H1 (cell line): ENCODE results near the gene TNC. TPM values are rescaled to one million over a fixed set of nuclear protein-coding genes. Genes with fewer than 3 reads are reported as not detected.

ENCODE experiments used
- CTCF ChIA-PET: fragments of 300-600 bp; sonication (Branson Sonifier 250); formaldehyde crosslinking; loops from one replicate; lab custom pipeline; 2021; ENCODE audit not compliant: partially characterized antibody; lab: Charles Lee
- POLR2A ChIA-PET: fragments of 300-600 bp; sonication (Branson Sonifier 250); formaldehyde crosslinking; loops from one replicate; lab custom pipeline; 2021; ENCODE audit warnings: inconsistent platforms; ENCODE audit not compliant: partially characterized antibody; lab: Charles Lee
- DNase-seq, 2 experiments: peaks; one replicate each; pipeline versions ENCODE4 v3.0.0 to v3.0.0-alpha.2; 2010 to 2022; ENCODE audit warnings: low spot score in 2 of 2, low read depth in 1 of 2, mixed read lengths in 1 of 2
- FAIRE-seq: peaks from 2 replicates; lab custom pipeline; 2011; peaks lifted over from hg19 to GRCh38; lab: Jason Lieb, UNC
- H2AFZ ChIP-seq: 2 replicates; pipeline ENCODE4 v1.8.1; 2012; ENCODE audit warnings: low read length, inconsistent platforms
- H2AK5ac ChIP-seq: 2 replicates; pipeline ENCODE4 v1.6.1; 2013; ENCODE audit warnings: low read depth, low read length
- H2BK120ac ChIP-seq: replicated peaks from 2 replicates; pipeline ENCODE3; 2013; ENCODE audit warnings: low read depth, low read length, inconsistent platforms
- H2BK12ac ChIP-seq: 2 replicates; pipeline ENCODE4 v1.6.1; 2013; ENCODE audit warnings: low read depth, low read length
- H2BK15ac ChIP-seq: 2 replicates; pipeline ENCODE4 v1.6.1; 2013; ENCODE audit warnings: low read length
- H2BK20ac ChIP-seq: 2 replicates; pipeline ENCODE4 v1.6.1; 2013; ENCODE audit warnings: low read length
- H2BK5ac ChIP-seq: 2 replicates; pipeline ENCODE4 v1.6.1; 2013; ENCODE audit warnings: low read depth, low read length
- H3K14ac ChIP-seq: 2 replicates; pipeline ENCODE4 v1.6.1; 2013; ENCODE audit warnings: inconsistent platforms; ENCODE audit not compliant: insufficient read length
- H3K18ac ChIP-seq: 2 replicates; pipeline ENCODE4 v1.6.1; 2013; ENCODE audit warnings: low read length; ENCODE audit errors: extremely low read depth
- H3K23ac ChIP-seq: 2 replicates; pipeline ENCODE4 v1.6.1; 2013; ENCODE audit warnings: inconsistent platforms; ENCODE audit not compliant: insufficient read length
- H3K23me2 ChIP-seq: 2 replicates; pipeline ENCODE4 v1.6.1; 2013; ENCODE audit warnings: low read depth, low read length
- H3K27ac ChIP-seq: 2 replicates; pipeline ENCODE4 v1.6.1; 2011; ENCODE audit warnings: low read depth, low read length, inconsistent platforms
- H3K27me3 ChIP-seq, 4 experiments: replicated peaks in 1 of 4; 1 replicate in 1 of 4; 2 replicates in 3 of 4; pipeline versions ENCODE4 v1.6.1 to v1.8.1; 2011 to 2013; ENCODE audit warnings: low read length in 3 of 4, mild to moderate bottlenecking in 3 of 4, inconsistent platforms in 2 of 4, mixed read lengths in 2 of 4, moderate library complexity in 1 of 4; ENCODE audit not compliant: control insufficient read depth in 3 of 4, insufficient read depth in 3 of 4; ENCODE audit errors: extremely low read depth in 1 of 4
- H3K36me3 ChIP-seq, 4 experiments: 2 replicates each; pipeline versions ENCODE4 v1.6.1 to v1.8.1; 2011 to 2013; ENCODE audit warnings: mild to moderate bottlenecking in 4 of 4, low read length in 3 of 4, moderate library complexity in 2 of 4, control low read depth in 1 of 4, inconsistent platforms in 1 of 4; ENCODE audit not compliant: insufficient read depth in 4 of 4, control insufficient read depth in 2 of 4
- H3K4ac ChIP-seq: replicated peaks from 2 replicates; pipeline ENCODE3; 2013; ENCODE audit warnings: low read length, low read depth, mixed read lengths, inconsistent platforms; ENCODE audit not compliant: insufficient read length
- H3K4me1 ChIP-seq, 4 experiments: replicated peaks in 1 of 4; 1 replicate in 1 of 4; 2 replicates in 3 of 4; pipeline versions ENCODE4 v1.6.1 to v1.8.1; 2011 to 2013; ENCODE audit warnings: low read length in 3 of 4, inconsistent platforms in 2 of 4, mixed read lengths in 1 of 4; ENCODE audit not compliant: insufficient read depth in 4 of 4, control insufficient read depth in 3 of 4
- H3K4me2 ChIP-seq, 2 experiments: 2 replicates each; pipeline versions ENCODE4 v1.6.1 to v1.8.1; 2011 to 2013; ENCODE audit warnings: low read depth in 2 of 2, low read length in 2 of 2, control low read depth in 1 of 2, inconsistent platforms in 1 of 2, mild to moderate bottlenecking in 1 of 2; ENCODE audit not compliant: insufficient read depth in 1 of 2
- H3K4me3 ChIP-seq, 4 experiments: fragments of 200-600, 300-600 bp in 1 of 4; sonication (generic), shearing (Covaris generic), sonication (Bioruptor Twin) in 1 of 4; 2 replicates each; pipeline versions ENCODE4 v1.5.1 to v1.8.1; 2011 to 2016; ENCODE audit warnings: low read length in 4 of 4, low read depth in 3 of 4, control low read depth in 2 of 4, inconsistent platforms in 2 of 4, mild to moderate bottlenecking in 2 of 4, mixed read lengths in 1 of 4, moderate library complexity in 1 of 4; ENCODE audit not compliant: insufficient read depth in 2 of 4; ENCODE audit errors: extremely low read depth in 1 of 4
- H3K56ac ChIP-seq: replicated peaks from 2 replicates; pipeline ENCODE3; 2013; ENCODE audit warnings: low read depth, mild to moderate bottlenecking, mixed read lengths, low read length, inconsistent platforms; ENCODE audit not compliant: insufficient read length
- H3K79me1 ChIP-seq: 2 replicates; pipeline ENCODE4 v1.6.1; 2013; ENCODE audit warnings: low read depth, low read length, control low read depth
- H3K79me2 ChIP-seq, 2 experiments: 2 replicates each; pipeline versions ENCODE4 v1.6.1 to v1.8.1; 2012 to 2013; ENCODE audit warnings: low read length in 2 of 2, mild to moderate bottlenecking in 2 of 2, inconsistent platforms in 1 of 2; ENCODE audit not compliant: insufficient read depth in 2 of 2, control insufficient read depth in 1 of 2
- H3K9ac ChIP-seq, 4 experiments: replicated peaks in 1 of 4; 1 replicate in 1 of 4; 2 replicates in 3 of 4; pipeline versions ENCODE4 v1.6.1 to v1.8.1; 2011 to 2013; ENCODE audit warnings: low read depth in 3 of 4, low read length in 3 of 4, control low read depth in 2 of 4, mild to moderate bottlenecking in 2 of 4, moderate library complexity in 2 of 4, inconsistent platforms in 1 of 4; ENCODE audit errors: extremely low read depth in 1 of 4
- H3K9me3 ChIP-seq, 2 experiments: 2 replicates each; pipeline versions ENCODE4 v1.6.1 to v1.8.1; 2012 to 2013; ENCODE audit warnings: mild to moderate bottlenecking in 2 of 2, moderate library complexity in 2 of 2, control low read depth in 1 of 2, inconsistent platforms in 1 of 2, low read depth in 1 of 2, low read length in 1 of 2, mixed read lengths in 1 of 2; ENCODE audit not compliant: insufficient read depth in 2 of 2
- H4K20me1 ChIP-seq, 2 experiments: replicated peaks in 1 of 2; 2 replicates each; pipeline versions ENCODE3 to v1.8.1; 2011 to 2013; ENCODE audit warnings: inconsistent platforms in 2 of 2, low read length in 2 of 2, mild to moderate bottlenecking in 1 of 2; ENCODE audit not compliant: insufficient read depth in 2 of 2, control insufficient read depth in 1 of 2
- H4K5ac ChIP-seq: 2 replicates; pipeline ENCODE4 v1.6.1; 2013; ENCODE audit warnings: low read length, low read depth, mixed read lengths, inconsistent platforms; ENCODE audit not compliant: insufficient read length
- H4K8ac ChIP-seq: 2 replicates; pipeline ENCODE4 v1.8.0; 2013; ENCODE audit warnings: mild to moderate bottlenecking, moderate library complexity, low read length, inconsistent platforms; ENCODE audit not compliant: insufficient read depth; ENCODE audit errors: extremely low read depth
- H4K91ac ChIP-seq: replicated peaks from 2 replicates; pipeline ENCODE3; 2013; ENCODE audit warnings: low read length, mixed read lengths, inconsistent platforms; ENCODE audit not compliant: insufficient read length
- CEBPB ChIP-seq: IDR thresholded peaks from 2 replicates; pipeline ENCODE4 v1.6.1; 2012; ENCODE audit warnings: low read depth, low read length
- EGR1 ChIP-seq: IDR thresholded peaks from 2 replicates; pipeline ENCODE4 v1.6.1; 2011; ENCODE audit warnings: low read depth, low read length, borderline replicate concordance
- EP300 ChIP-seq, 2 experiments: IDR thresholded peaks; 1 replicate in 1 of 2; 2 replicates in 1 of 2; pipeline ENCODE4 v1.6.1; 2011 to 2012; ENCODE audit warnings: low read depth in 2 of 2, low read length in 2 of 2, mild to moderate bottlenecking in 2 of 2, borderline replicate concordance in 1 of 2, inconsistent platforms in 1 of 2, moderate library complexity in 1 of 2
- HDAC2 ChIP-seq, 2 experiments: fragments of 300-600 bp in 1 of 2; sonication (generic) in 1 of 2; IDR thresholded peaks; 2 replicates each; pipeline ENCODE4 v1.6.1; 2011 to 2012; ENCODE audit warnings: low read depth in 2 of 2, low read length in 2 of 2, mild to moderate bottlenecking in 2 of 2, moderate library complexity in 2 of 2, borderline replicate concordance in 1 of 2, inconsistent platforms in 1 of 2
- JUN ChIP-seq: IDR thresholded peaks from 2 replicates; pipeline ENCODE4 v1.6.1; 2011; ENCODE audit warnings: low read depth, mild to moderate bottlenecking, improper control_type of control experiment, low read length
- KDM5A ChIP-seq: fragments of 200-600 bp; IDR thresholded peaks from 2 replicates; pipeline ENCODE4 v1.7.1; 2012; ENCODE audit warnings: mild to moderate bottlenecking, low read length, inconsistent platforms, mixed read lengths
- NANOG ChIP-seq: IDR thresholded peaks from 2 replicates; pipeline ENCODE4 v1.6.1; 2011; ENCODE audit warnings: low read length, low read depth, mild to moderate bottlenecking, inconsistent platforms; ENCODE audit not compliant: insufficient read depth, poor library complexity, severe bottlenecking
- PHF8 ChIP-seq: fragments of 200-600 bp; sonication (generic); conservative IDR thresholded peaks from 2 replicates; pipeline ENCODE4 v1.7.1; 2012; ENCODE audit warnings: low read depth, mild to moderate bottlenecking, inconsistent platforms, low read length, moderate library complexity
- POU5F1 ChIP-seq: IDR thresholded peaks from 2 replicates; pipeline ENCODE4 v1.6.1; 2011; ENCODE audit warnings: low read depth, mild to moderate bottlenecking, low read length, moderate library complexity
- SAP30 ChIP-seq: fragments of 300-600 bp; sonication (generic); IDR thresholded peaks from 2 replicates; pipeline ENCODE4 v1.7.1; 2012; ENCODE audit warnings: low read length, moderate library complexity, mild to moderate bottlenecking, inconsistent platforms; ENCODE audit not compliant: insufficient read depth, insufficient replicate concordance
- SIN3A ChIP-seq, 2 experiments: IDR thresholded peaks in 1 of 2; conservative IDR thresholded peaks in 1 of 2; 2 replicates each; pipeline ENCODE4 v1.6.1; 2011 to 2012; ENCODE audit warnings: low read length in 2 of 2, improper control_type of control experiment in 1 of 2, low read depth in 1 of 2, mild to moderate bottlenecking in 1 of 2
- SIRT6 ChIP-seq: IDR thresholded peaks from one replicate; pipeline ENCODE4 v1.7.1; 2012; ENCODE audit warnings: low read length, inconsistent platforms
- SRF ChIP-seq: IDR thresholded peaks from 2 replicates; pipeline ENCODE4 v1.6.1; 2011; ENCODE audit warnings: mild to moderate bottlenecking, low read depth, low read length, moderate library complexity
- ZNF274 ChIP-seq: IDR thresholded peaks from 2 replicates; pipeline ENCODE4 v1.7.0; 2012; ENCODE audit warnings: low read length, borderline replicate concordance; ENCODE audit errors: extremely low read depth
- WGBS, 2 experiments: shearing (Covaris generic) in 1 of 2; methylation state at CpG; one replicate each; pipeline versions ENCODE4 v1.1.6 to v1.1.7; 2013 to 2015; ENCODE audit warnings: low lambda C conversion rate in 2 of 2, mixed read lengths in 2 of 2, inconsistent platforms in 1 of 2, low coverage in 1 of 2, missing lambda C conversion rate in 1 of 2; ENCODE audit not compliant: insufficient replicate concordance in 2 of 2, insufficient coverage in 1 of 2, insufficient read length in 1 of 2; ENCODE audit errors: extremely low coverage in 1 of 2, missing lambda C conversion rate in 1 of 2; 5-methylcytosine and 5-hydroxymethylcytosine counted together
- polyA plus RNA-seq, 7 experiments: library from polyadenylated mRNA; depleted of rRNA in 3 of 7; stranded (reverse) in 5 of 7; unstranded in 2 of 7; fragments of >200 nt in 5 of 7; fragments of 200-250 nt in 2 of 7; gene quantifications; 1 replicate in 5 of 7; 2 replicates in 1 of 7; 4 replicates in 1 of 7; pipeline versions ENCODE4 v1.2.1 to v1.2.3, GENCODE V29; 2011 to 2013; ENCODE audit warnings: missing spikeins in 2 of 7, mixed read lengths in 2 of 7
- total RNA-seq: library from RNA; stranded (reverse); fragmentation: NEBNext Ultra II Directional; extraction: Animal tissue kit (Norgen Biotek cat#: 25700); gene quantifications from 2 replicates; pipeline ENCODE4 v1.2.1, GENCODE V29; 2021

The TNC gene
- total and polyA plus RNA-seq, 2 of the 8 experiments (the other 6 are each of a cell fraction or from before 2014, with no cell fraction given), result 6.2 to 11.4 TPM

- Histone ChIP-seq H2AFZ (no peak overlapping the region), H3K27ac (no peak overlapping the region), H2BK20ac (no peak overlapping the region), H4K8ac (no peak overlapping the region), H3K9me3 (no peaks in the 10 kb centered on the region), H2BK5ac (no peak overlapping the region), H3K14ac (no peak overlapping the region), H3K79me2 (no peaks in the 10 kb centered on the region), H2BK12ac (no peak overlapping the region), H3K18ac (no peak overlapping the region), H3K56ac (no peak overlapping the region), H3K4ac (no peak overlapping the region), H4K5ac (no peak overlapping the region), H3K27me3 (no peaks in the 10 kb centered on the region), H3K9ac (no peak overlapping the region), H3K36me3 (no peaks in the 10 kb centered on the region; a peak in 1 of 8 replicates), H4K91ac (no peak overlapping the region), H3K23ac (no peak overlapping the region), H4K20me1 (no peaks in the 10 kb centered on the region), H2AK5ac (no peak overlapping the region), H3K4me2 (no peak overlapping the region), H3K79me1 (no peaks in the 10 kb centered on the region), H3K23me2 (no peaks in the 10 kb centered on the region), H2BK120ac (no peak overlapping the region), H3K4me3 (no peak overlapping the region), H3K4me1 (no peaks in the 10 kb centered on the region), H2BK15ac (no peak overlapping the region)
- CTCF ChIA-PET, result no interaction called here
- 85% methylated on average over 2 of the region's 2 CpGs; no CpG with 5 or more reads in 1 of the 2 experiments for WGBS, 2 experiments
- DNase-seq (no peak), FAIRE-seq (no peak)
- POLR2A ChIA-PET, result no interaction called here
- TF ChIP-seq ZNF274, result no peak
- no peak for TF ChIP-seq PHF8
- TF ChIP-seq EP300 (IDR thresholded peaks at IDR 0.05; ENCODE audit: borderline replicate concordance in 1 of 2, low read depth in 2 of 2, low read length in 2 of 2), result no peak
- no peak for TF ChIP-seq SRF
- no peak for TF ChIP-seq KDM5A
- TF ChIP-seq SIRT6, result no peak
- no peak for TF ChIP-seq HDAC2 (IDR thresholded peaks at IDR 0.05; ENCODE audit: borderline replicate concordance in 1 of 2, low read depth in 2 of 2, low read length in 2 of 2)
- TF ChIP-seq SAP30, result no peak
- TF ChIP-seq CEBPB, result no peak
- no peak for TF ChIP-seq JUN
- no peak for TF ChIP-seq NANOG
- no peak for TF ChIP-seq SIN3A (conservative IDR thresholded peaks at IDR 0.05 in 1 of 2, IDR thresholded peaks at IDR 0.05 in 1 of 2; ENCODE audit: low read depth in 1 of 2, low read length in 2 of 2)
- TF ChIP-seq EGR1, result no peak
- TF ChIP-seq POU5F1, result no peak
Observed at GRCh38 chr9:115036691-115037090, 81.3 kb downstream of the TNC start.
